Ascending aorta (tissue), 2 donors: Measurements from ENCODE around the gene GPR61. TPM values are rescaled to one million over a fixed set of nuclear protein-coding genes. Genes with fewer than 3 reads are reported as not detected.

Experiments
- DNase-seq, 2 donors: peaks; one replicate each; pipeline ENCODE4 v3.0.0-alpha.2; 2019; ENCODE audit warnings: low spot score in 2 of 2
- H3K27ac ChIP-seq, 2 donors: fragments of 200-600 bp; sonication (generic); one replicate each; pipeline ENCODE4 v1.5.1; 2016 to 2017; ENCODE audit warnings: mild to moderate bottlenecking in 1 of 2
- H3K27me3 ChIP-seq: fragments of 200-600 bp; sonication (generic); one replicate; pipeline ENCODE4 v1.5.1; 2017
- H3K36me3 ChIP-seq, 2 donors: fragments of 200-600 bp; sonication (generic); one replicate each; pipeline ENCODE4 v1.5.1; 2016
- H3K4me1 ChIP-seq, 2 donors: fragments of 200-600 bp; sonication (generic); one replicate each; pipeline ENCODE4 v1.5.1; 2016 to 2017; ENCODE audit warnings: mild to moderate bottlenecking in 1 of 2
- H3K4me3 ChIP-seq, 2 donors: fragments of 200-600 bp; sonication (generic); one replicate each; pipeline ENCODE4 v1.5.1; 2016 to 2017; ENCODE audit warnings: mild to moderate bottlenecking in 1 of 2
- H3K9me3 ChIP-seq, 2 donors: fragments of 200-600 bp; sonication (generic); one replicate each; pipeline ENCODE4 v1.5.1; 2016
- intact Hi-C: fragments of 100-400 bp; cut with DNase I; formaldehyde crosslinking; loops from one replicate; pipeline ENCODE4 v1.15.1; 2023
- total RNA-seq: library from RNA; depleted of rRNA; stranded (reverse); fragments of >200 nt; gene quantifications from one replicate; pipeline ENCODE4 v1.1.0, GENCODE V29; 2016
- TF ChIP-seq, protein P1 (sequence below), 3 experiments: fragments of 200-600 bp in 2 of 3; fragments of 450-650 bp in 1 of 3; sonication (generic) in 2 of 3; IDR thresholded peaks; one replicate each; pipeline ENCODE4 v1.5.1; 2016 to 2019; ENCODE audit warnings: antibody characterized with exemption in 3 of 3, mild to moderate bottlenecking in 1 of 3, moderate library complexity in 1 of 3

The GPR61 gene
- total RNA-seq, 1 donor from 2014 or later = not detected

DNA sequence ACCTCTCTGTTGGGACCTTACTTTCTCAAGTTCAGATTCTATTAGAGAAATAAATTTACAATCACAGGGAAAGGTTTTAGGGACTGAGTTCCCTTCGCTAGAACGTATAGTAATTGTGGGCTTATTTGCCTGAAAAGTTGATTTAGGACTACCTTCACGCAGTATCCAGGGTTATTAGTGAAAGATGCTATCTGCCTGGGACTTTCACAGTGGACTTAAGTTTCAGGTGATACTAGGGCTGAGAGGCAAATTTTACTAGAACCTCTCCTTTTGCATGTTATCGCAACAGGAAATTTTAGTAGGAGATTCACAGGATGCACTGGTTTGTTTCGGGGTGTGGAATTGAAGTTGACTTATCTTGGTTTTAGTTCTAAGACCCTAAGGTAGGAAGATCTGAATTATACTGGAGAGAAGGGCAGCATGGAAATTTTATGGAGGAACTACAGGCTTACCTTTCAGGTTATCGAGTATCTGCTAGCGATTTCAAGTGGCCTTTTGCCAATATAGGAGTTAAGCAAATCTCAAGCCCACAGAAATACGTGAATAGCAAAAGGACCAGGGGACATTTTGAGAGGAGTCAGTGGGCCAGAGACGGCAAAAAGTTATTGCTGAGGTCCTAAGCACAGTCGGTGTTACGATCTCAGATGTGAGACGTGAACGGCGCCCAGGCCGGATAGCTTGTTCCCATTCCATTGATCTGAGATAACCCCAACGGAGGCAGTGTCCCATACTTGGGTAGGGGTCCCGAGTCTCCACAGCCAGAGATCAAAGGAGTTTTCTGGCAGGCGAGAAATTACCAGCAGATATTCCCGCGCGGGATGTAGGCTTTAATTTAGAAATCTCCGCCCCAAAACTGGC is 8.0 kb downstream of the GPR61 start:
- Histone ChIP-seq H3K4me3 (peak overlapping the region; percentile 83 to 92), H3K4me1 (peaks cover 0 to 23% of the 10 kb centered on the region in 2 donors), H3K27me3 (no peaks in the 10 kb centered on the region), H3K9me3 (no peaks in the 10 kb centered on the region), H3K36me3 (no peaks in the 10 kb centered on the region), H3K27ac (peak overlapping the region; percentile 94 to 95)
- no peak for DNase-seq
- TF ChIP-seq, protein P1, sequence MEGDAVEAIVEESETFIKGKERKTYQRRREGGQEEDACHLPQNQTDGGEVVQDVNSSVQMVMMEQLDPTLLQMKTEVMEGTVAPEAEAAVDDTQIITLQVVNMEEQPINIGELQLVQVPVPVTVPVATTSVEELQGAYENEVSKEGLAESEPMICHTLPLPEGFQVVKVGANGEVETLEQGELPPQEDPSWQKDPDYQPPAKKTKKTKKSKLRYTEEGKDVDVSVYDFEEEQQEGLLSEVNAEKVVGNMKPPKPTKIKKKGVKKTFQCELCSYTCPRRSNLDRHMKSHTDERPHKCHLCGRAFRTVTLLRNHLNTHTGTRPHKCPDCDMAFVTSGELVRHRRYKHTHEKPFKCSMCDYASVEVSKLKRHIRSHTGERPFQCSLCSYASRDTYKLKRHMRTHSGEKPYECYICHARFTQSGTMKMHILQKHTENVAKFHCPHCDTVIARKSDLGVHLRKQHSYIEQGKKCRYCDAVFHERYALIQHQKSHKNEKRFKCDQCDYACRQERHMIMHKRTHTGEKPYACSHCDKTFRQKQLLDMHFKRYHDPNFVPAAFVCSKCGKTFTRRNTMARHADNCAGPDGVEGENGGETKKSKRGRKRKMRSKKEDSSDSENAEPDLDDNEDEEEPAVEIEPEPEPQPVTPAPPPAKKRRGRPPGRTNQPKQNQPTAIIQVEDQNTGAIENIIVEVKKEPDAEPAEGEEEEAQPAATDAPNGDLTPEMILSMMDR (IDR thresholded peaks at IDR 0.05) = no peak
- intact Hi-C loops = loop anchor here (1.0 to 5.0 kb wide), 4 partner anchors 74 to 437 kb away; partner anchors contain the start of genes AHCYL1 and GSTM1

DNA sequence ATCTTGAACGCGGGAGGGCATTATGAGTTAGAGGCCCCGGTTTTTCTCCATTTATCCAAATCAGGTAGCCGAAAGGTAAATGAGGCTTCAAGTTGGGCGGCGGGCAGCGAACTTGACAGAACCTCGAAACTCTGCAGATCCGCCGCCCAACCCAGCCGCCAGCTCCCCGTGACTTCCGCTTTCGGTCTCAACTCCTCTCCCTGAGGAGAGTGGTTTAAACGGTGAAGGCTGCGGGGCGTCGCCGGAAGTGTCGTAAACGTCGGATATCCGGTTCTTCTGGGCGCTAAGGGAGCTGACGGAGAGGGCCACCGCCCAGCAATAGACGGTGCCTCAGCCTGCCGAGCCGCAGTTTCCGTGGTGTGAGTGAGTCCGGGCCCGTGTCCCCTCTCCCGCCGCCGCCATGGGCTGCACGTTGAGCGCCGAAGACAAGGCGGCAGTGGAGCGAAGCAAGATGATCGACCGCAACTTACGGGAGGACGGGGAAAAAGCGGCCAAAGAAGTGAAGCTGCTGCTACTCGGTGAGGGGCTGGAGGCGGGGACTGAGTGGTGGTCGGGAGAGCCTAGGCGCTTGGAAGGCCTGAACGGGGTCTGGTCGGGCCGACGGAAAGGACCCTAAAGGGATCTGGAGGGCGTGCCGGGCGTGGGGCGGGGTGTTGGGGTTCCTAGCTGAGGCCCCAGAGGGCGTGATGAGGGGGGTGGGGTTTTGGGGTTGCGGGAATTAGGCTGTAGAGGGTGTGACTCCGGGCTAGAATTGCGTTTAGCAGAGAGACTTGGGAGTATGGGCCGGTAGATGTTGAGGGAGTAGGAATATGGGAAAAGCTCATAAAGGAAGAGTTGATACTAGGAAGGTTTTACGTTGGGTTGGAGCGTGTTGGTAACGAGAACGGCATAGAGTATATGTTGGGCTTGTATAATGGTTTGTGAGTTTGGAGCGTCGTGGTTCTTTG is 8.9 kb downstream of the GPR61 start, which contains the start of gene GNAI3:
Gene GNAI3, plus strand, starts transcription at position 295 of the 947 bp plus-strand sequence. Its CDS starts 106 bp downstream, at position 401.
- intact Hi-C loops = loop anchor here (1.0 to 5.0 kb wide), 4 partner anchors 73 to 436 kb away; partner anchors contain the start of genes AHCYL1 and GSTM1
- H3K27me3 ChIP-seq = no peaks in the 10 kb centered on the region
- H3K9me3 ChIP-seq = no peaks in the 10 kb centered on the region
- H3K36me3 ChIP-seq = no peaks in the 10 kb centered on the region
- peak; percentile 91 to 99 for DNase-seq
- peak within 1 kb of the TSS; percentile 94 to 95 for H3K27ac ChIP-seq
- peaks cover 0 to 23% of the 10 kb centered on the region in 2 donors for H3K4me1 ChIP-seq
- TF ChIP-seq, protein P1 (IDR thresholded peaks at IDR 0.05) = no peak
- H3K4me3 ChIP-seq = peak within 1 kb of the TSS; percentile 83 to 92

DNA sequence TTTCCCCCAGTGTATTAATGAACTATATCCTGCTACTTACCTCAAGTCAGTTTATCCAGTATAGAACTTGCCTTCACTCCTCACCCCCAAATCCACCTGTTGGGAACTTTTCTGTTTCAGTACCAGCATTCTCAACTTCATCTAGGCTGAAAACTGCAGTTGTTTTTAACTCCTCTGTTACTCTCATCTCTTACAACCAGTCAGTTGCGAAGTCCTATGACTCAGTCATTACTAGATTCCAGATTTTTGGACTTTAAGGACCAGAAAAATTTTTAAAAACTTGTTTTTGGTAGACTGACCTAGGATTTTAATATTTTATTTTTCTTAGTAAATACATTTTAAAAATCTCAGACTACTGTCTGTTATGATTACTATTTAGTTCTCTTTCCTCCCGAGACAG is 16.9 kb downstream of the GPR61 start:
- no peak overlapping the region for H3K4me3 ChIP-seq
- peaks cover 0 to 15% of the 10 kb centered on the region in 2 donors for H3K4me1 ChIP-seq
- TF ChIP-seq, protein P1 (IDR thresholded peaks at IDR 0.05) = no peak
- no peaks in the 10 kb centered on the region for H3K27me3 ChIP-seq
- intact Hi-C loops = no loop called here
- H3K36me3 ChIP-seq = no peaks in the 10 kb centered on the region
- no peak overlapping the region for H3K27ac ChIP-seq
- H3K9me3 ChIP-seq = no peaks in the 10 kb centered on the region
- DNase-seq = no peak

DNA sequence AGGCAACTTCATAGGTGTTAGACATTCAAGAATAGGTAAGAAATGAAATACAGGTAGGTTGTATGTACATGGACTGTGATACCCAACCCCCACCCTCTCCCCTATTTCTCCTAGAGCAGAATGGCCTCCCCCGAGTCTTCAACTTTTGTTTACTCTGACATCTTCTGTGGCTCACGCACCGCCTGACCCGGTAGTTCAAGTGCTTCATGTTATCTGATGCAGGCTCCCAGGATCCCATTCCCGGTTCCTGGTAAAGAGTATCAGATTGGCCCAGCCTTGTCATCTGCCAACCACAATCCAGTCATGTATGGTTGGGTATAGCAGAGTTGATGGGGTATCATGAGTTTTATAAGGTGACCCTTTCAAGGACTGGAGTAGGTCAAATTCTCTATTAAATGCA is 17.8 kb downstream of the GPR61 start:
- Histone ChIP-seq H3K4me3 (no peak overlapping the region), H3K4me1 (peaks cover 0 to 18% of the 10 kb centered on the region in 2 donors), H3K27ac (no peak overlapping the region), H3K27me3 (no peaks in the 10 kb centered on the region), H3K36me3 (no peaks in the 10 kb centered on the region), H3K9me3 (no peaks in the 10 kb centered on the region)
- intact Hi-C loops = no loop called here
- TF ChIP-seq, protein P1 (IDR thresholded peaks at IDR 0.05) = no peak
- DNase-seq = no peak

DNA sequence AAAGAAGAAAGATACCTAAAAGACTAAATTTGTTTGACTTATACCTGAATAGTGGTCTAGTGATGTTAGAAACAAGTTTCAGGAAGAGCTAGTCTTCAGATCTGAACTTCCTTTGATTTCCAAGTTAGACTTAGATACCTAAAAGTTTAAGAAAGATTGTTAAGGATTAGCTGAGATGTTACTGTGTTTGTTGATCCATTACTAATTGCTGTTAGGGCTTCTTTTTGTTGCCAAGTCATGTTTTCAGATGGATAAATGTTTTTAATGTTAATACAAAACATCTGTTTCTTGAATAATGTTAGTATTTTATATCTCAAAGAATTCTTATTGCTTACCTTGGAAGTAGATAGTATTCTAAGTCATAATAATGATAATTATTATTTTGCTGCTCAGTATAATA is 20.3 kb downstream of the GPR61 start:
- intact Hi-C loops = loop anchor here (1.0 kb wide), 1 partner anchor 32 kb away; no protein-coding TSS in a partner anchor
- no peak overlapping the region for H3K4me3 ChIP-seq

More for the DNA sequence above, 20.3 kb downstream of the GPR61 start:
- Histone ChIP-seq H3K27me3 (no peaks in the 10 kb centered on the region), H3K4me1 (peaks cover 3 to 22% of the 10 kb centered on the region in 2 donors), H3K27ac (no peak overlapping the region), H3K36me3 (no peaks in the 10 kb centered on the region), H3K9me3 (no peaks in the 10 kb centered on the region)
- DNase-seq = no peak
- TF ChIP-seq, protein P1 (IDR thresholded peaks at IDR 0.05) = no peak
